Ishikawa (cell line): ENCODE results near the gene RHEX.

Experiments
- CEBPB ChIP-seq: IDR thresholded peaks from 2 replicates; pipeline ENCODE4 v1.6.1; 2012
- EGR1 ChIP-seq: IDR thresholded peaks from 2 replicates; pipeline ENCODE4 v1.6.1; 2012
- FOXM1 ChIP-seq: IDR thresholded peaks from 2 replicates; pipeline ENCODE4 v1.6.1; 2012; ENCODE audit warnings: low read depth, borderline replicate concordance
- YY1 ChIP-seq: IDR thresholded peaks from 2 replicates; pipeline ENCODE4 v1.6.1; 2012; ENCODE audit warnings: low read depth
- ZBTB7A ChIP-seq: IDR thresholded peaks from 2 replicates; pipeline ENCODE4 v1.6.1; 2012; ENCODE audit warnings: low read depth
- TF ChIP-seq, protein P1 (sequence below): IDR thresholded peaks from 2 replicates; pipeline ENCODE4 v1.6.1; 2012
- TF ChIP-seq, protein P2 (sequence below): IDR thresholded peaks from 2 replicates; pipeline ENCODE4 v1.6.1; 2012; ENCODE audit warnings: low read depth, mild to moderate bottlenecking

DNA sequence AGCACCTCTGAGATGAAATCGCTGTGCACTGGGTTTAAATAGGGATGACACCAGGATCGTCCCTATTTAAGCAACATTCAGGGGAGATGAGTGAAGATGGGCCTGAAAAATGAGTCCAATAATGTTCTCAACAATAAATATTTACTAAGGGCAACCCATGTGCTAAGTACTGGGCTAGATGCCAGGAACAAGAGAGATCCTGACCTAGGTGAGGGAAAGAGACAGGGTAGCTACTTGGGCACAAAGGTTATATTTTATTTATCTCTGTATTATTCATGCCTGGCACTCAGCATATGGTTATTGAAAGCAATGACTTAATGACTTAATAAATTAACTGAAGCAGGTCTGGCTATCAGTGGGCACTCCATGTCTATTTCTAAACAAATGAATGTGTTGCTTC is 91.6 kb downstream of the RHEX start:
- no peak for TF ChIP-seq EGR1
- TF ChIP-seq FOXM1: no peak
- TF ChIP-seq YY1: no peak
- TF ChIP-seq ZBTB7A: no peak
- TF ChIP-seq, protein P1, sequence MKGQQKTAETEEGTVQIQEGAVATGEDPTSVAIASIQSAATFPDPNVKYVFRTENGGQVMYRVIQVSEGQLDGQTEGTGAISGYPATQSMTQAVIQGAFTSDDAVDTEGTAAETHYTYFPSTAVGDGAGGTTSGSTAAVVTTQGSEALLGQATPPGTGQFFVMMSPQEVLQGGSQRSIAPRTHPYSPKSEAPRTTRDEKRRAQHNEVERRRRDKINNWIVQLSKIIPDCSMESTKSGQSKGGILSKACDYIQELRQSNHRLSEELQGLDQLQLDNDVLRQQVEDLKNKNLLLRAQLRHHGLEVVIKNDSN: no peak
- no peak for TF ChIP-seq CEBPB
- TF ChIP-seq, protein P2, sequence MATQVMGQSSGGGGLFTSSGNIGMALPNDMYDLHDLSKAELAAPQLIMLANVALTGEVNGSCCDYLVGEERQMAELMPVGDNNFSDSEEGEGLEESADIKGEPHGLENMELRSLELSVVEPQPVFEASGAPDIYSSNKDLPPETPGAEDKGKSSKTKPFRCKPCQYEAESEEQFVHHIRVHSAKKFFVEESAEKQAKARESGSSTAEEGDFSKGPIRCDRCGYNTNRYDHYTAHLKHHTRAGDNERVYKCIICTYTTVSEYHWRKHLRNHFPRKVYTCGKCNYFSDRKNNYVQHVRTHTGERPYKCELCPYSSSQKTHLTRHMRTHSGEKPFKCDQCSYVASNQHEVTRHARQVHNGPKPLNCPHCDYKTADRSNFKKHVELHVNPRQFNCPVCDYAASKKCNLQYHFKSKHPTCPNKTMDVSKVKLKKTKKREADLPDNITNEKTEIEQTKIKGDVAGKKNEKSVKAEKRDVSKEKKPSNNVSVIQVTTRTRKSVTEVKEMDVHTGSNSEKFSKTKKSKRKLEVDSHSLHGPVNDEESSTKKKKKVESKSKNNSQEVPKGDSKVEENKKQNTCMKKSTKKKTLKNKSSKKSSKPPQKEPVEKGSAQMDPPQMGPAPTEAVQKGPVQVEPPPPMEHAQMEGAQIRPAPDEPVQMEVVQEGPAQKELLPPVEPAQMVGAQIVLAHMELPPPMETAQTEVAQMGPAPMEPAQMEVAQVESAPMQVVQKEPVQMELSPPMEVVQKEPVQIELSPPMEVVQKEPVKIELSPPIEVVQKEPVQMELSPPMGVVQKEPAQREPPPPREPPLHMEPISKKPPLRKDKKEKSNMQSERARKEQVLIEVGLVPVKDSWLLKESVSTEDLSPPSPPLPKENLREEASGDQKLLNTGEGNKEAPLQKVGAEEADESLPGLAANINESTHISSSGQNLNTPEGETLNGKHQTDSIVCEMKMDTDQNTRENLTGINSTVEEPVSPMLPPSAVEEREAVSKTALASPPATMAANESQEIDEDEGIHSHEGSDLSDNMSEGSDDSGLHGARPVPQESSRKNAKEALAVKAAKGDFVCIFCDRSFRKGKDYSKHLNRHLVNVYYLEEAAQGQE: no peak
